GM12878 (cell line): ENCODE results near the gene USP37. TPM values are rescaled to one million over a fixed set of nuclear protein-coding genes. Genes with fewer than 3 reads are reported as not detected.

Experiments used
- HCFC1 ChIP-seq: fragments of 150-350 bp; IDR thresholded peaks from 2 replicates; pipeline ENCODE4 v1.6.1; 2014; ENCODE audit warnings: low read length
- IKZF2 ChIP-seq, 2 experiments: fragments of 450-650 bp; IDR thresholded peaks; 2 replicates each; pipeline ENCODE4 v1.6.1; 2017; ENCODE audit warnings: mild to moderate bottlenecking in 2 of 2, moderate library complexity in 2 of 2
- KAT2A ChIP-seq: conservative IDR thresholded peaks from 2 replicates; pipeline ENCODE4 v1.6.1; 2011; ENCODE audit warnings: low read depth, low read length; ENCODE audit not compliant: control insufficient read depth
- NR2C1 ChIP-seq: fragments of 450-650 bp; IDR thresholded peaks from 2 replicates; pipeline ENCODE4 v1.6.1; 2017; ENCODE audit warnings: antibody characterized with exemption, mild to moderate bottlenecking, moderate library complexity
- polyA plus RNA-seq, 11 experiments: library from polyadenylated mRNA; depleted of rRNA in 4 of 11; unstranded in 6 of 11; stranded (reverse) in 5 of 11; fragments of >200 nt; fragmentation: Nextera tagmentation in 4 of 11; fragmentation: Illumina TruSeq in 1 of 11; extraction: Ambion mirVana in 4 of 11; extraction: Trizol in 1 of 11; gene quantifications; 1 replicate in 1 of 11; 2 replicates in 10 of 11; pipeline versions ENCODE4 v1.2.1 to v1.2.3, GENCODE V29; 2011 to 2016; ENCODE audit warnings: inconsistent platforms in 2 of 11, missing spikeins in 2 of 11, low read depth in 1 of 11
- total RNA-seq, 4 experiments: library from RNA; depleted of rRNA in 3 of 4; stranded (reverse); fragments of >200 nt in 3 of 4; fragmentation: Illumina TruSeq in 1 of 4; extraction: Trizol in 1 of 4; gene quantifications; 2 replicates each; pipeline versions ENCODE4 v1.2.1 to v1.2.3, GENCODE V29; 2013 to 2021
- TF ChIP-seq, protein P1 (sequence below): fragments of 450-650 bp; IDR thresholded peaks from 2 replicates; pipeline ENCODE4 v1.6.1; 2016; ENCODE audit warnings: mild to moderate bottlenecking, moderate library complexity, borderline replicate concordance
- TF ChIP-seq, protein P2 (sequence below): IDR thresholded peaks from 2 replicates; pipeline ENCODE4 v1.6.1; 2012; ENCODE audit warnings: low read depth, low read length, improper control_type of control experiment
- TF ChIP-seq, protein P3 (sequence below), 3 experiments: IDR thresholded peaks in 2 of 3; conservative IDR thresholded peaks in 1 of 3; 2 replicates each; pipeline ENCODE4 v1.5.1; 2011; ENCODE audit warnings: low read depth in 3 of 3, low read length in 3 of 3, mild to moderate bottlenecking in 3 of 3, control low read depth in 2 of 3, moderate library complexity in 2 of 3, inconsistent platforms in 1 of 3, mixed read lengths in 1 of 3; ENCODE audit not compliant: control insufficient read depth in 2 of 3, insufficient read depth in 1 of 3; ENCODE audit errors: extremely low read depth in 1 of 3

The USP37 gene
- total and polyA plus RNA-seq, 10 of the 15 experiments (the other 5 are each of a cell fraction or from before 2014, with no cell fraction given), result 2.8 to 16.0 (median 10.4) TPM

DNA sequence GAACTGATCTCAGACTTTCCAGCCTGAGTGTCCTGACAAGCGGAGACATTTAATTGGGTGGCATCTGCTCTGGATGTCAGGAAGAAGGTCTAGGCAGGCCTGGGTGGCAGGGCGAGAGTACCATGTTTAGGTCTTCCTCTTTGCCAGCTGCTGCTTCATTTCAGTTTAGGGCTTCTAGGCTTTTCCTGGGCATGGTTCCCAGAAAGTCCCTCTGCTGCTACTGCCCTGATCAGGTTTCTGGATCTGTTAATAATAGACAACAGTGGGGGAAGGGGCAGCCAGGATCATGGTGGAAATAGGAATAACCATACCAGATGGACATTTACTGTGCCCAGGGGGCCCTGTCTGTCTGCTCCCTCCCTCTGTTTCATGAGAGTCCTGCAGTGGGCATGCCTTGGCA is 37.3 kb upstream of the USP37 start (continued):
- TF ChIP-seq HCFC1, result no peak
- TF ChIP-seq, protein P1, sequence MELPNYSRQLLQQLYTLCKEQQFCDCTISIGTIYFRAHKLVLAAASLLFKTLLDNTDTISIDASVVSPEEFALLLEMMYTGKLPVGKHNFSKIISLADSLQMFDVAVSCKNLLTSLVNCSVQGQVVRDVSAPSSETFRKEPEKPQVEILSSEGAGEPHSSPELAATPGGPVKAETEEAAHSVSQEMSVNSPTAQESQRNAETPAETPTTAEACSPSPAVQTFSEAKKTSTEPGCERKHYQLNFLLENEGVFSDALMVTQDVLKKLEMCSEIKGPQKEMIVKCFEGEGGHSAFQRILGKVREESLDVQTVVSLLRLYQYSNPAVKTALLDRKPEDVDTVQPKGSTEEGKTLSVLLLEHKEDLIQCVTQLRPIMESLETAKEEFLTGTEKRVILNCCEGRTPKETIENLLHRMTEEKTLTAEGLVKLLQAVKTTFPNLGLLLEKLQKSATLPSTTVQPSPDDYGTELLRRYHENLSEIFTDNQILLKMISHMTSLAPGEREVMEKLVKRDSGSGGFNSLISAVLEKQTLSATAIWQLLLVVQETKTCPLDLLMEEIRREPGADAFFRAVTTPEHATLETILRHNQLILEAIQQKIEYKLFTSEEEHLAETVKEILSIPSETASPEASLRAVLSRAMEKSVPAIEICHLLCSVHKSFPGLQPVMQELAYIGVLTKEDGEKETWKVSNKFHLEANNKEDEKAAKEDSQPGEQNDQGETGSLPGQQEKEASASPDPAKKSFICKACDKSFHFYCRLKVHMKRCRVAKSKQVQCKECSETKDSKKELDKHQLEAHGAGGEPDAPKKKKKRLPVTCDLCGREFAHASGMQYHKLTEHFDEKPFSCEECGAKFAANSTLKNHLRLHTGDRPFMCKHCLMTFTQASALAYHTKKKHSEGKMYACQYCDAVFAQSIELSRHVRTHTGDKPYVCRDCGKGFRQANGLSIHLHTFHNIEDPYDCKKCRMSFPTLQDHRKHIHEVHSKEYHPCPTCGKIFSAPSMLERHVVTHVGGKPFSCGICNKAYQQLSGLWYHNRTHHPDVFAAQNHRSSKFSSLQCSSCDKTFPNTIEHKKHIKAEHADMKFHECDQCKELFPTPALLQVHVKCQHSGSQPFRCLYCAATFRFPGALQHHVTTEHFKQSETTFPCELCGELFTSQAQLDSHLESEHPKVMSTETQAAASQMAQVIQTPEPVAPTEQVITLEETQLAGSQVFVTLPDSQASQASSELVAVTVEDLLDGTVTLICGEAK, result no peak
- TF ChIP-seq, protein P2, sequence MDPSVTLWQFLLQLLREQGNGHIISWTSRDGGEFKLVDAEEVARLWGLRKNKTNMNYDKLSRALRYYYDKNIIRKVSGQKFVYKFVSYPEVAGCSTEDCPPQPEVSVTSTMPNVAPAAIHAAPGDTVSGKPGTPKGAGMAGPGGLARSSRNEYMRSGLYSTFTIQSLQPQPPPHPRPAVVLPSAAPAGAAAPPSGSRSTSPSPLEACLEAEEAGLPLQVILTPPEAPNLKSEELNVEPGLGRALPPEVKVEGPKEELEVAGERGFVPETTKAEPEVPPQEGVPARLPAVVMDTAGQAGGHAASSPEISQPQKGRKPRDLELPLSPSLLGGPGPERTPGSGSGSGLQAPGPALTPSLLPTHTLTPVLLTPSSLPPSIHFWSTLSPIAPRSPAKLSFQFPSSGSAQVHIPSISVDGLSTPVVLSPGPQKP, result no peak
- no peak for TF ChIP-seq NR2C1
- TF ChIP-seq KAT2A, result no peak
- no peak for TF ChIP-seq IKZF2 (IDR thresholded peaks at IDR 0.05)
- TF ChIP-seq, protein P3, sequence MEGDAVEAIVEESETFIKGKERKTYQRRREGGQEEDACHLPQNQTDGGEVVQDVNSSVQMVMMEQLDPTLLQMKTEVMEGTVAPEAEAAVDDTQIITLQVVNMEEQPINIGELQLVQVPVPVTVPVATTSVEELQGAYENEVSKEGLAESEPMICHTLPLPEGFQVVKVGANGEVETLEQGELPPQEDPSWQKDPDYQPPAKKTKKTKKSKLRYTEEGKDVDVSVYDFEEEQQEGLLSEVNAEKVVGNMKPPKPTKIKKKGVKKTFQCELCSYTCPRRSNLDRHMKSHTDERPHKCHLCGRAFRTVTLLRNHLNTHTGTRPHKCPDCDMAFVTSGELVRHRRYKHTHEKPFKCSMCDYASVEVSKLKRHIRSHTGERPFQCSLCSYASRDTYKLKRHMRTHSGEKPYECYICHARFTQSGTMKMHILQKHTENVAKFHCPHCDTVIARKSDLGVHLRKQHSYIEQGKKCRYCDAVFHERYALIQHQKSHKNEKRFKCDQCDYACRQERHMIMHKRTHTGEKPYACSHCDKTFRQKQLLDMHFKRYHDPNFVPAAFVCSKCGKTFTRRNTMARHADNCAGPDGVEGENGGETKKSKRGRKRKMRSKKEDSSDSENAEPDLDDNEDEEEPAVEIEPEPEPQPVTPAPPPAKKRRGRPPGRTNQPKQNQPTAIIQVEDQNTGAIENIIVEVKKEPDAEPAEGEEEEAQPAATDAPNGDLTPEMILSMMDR (IDR thresholded peaks at IDR 0.05 in 2 of 3, conservative IDR thresholded peaks at IDR 0.05 in 1 of 3; ENCODE audit: control insufficient read depth in 2 of 3, extremely low read depth in 1 of 3, insufficient read depth in 1 of 3, low read depth in 3 of 3, low read length in 3 of 3), result no peak
- TF ChIP-seq, all 136 proteins: peak for 0
